Lung (tissue), 12 donors: ENCODE measurements around the gene BCAS1. TPM values are rescaled to one million over a fixed set of nuclear protein-coding genes. Genes with fewer than 3 reads are reported as not detected.

Experiments
- ATAC-seq: fragments of 200-7000 bp; cut with Tn5 transposase; one replicate; pipeline ENCODE4 v1.9.1; 2020; ENCODE audit warnings: moderate number of reproducible peaks; ENCODE audit not compliant: insufficient read depth, low FRiP score
- DNase-seq, 3 donors: peaks; one replicate each; pipeline ENCODE4 v3.0.0-alpha.2; 2013 to 2017
- H3K27ac ChIP-seq, 2 donors: one replicate each; pipeline ENCODE4 v1.5.1; 2013; ENCODE audit warnings: mild to moderate bottlenecking in 2 of 2, moderate library complexity in 2 of 2, control low read depth in 1 of 2, inconsistent platforms in 1 of 2, low read depth in 1 of 2, low read length in 1 of 2
- H3K27me3 ChIP-seq, 3 donors: one replicate each; pipeline ENCODE4 v1.5.1; 2013; ENCODE audit warnings: low read length in 2 of 3; ENCODE audit not compliant: control insufficient read depth in 3 of 3, insufficient read depth in 3 of 3
- H3K36me3 ChIP-seq, 4 donors: one replicate each; pipeline ENCODE4 v1.5.1; 2013; ENCODE audit warnings: low read length in 4 of 4, mild to moderate bottlenecking in 1 of 4, moderate library complexity in 1 of 4; ENCODE audit not compliant: control insufficient read depth in 4 of 4, insufficient read depth in 4 of 4
- H3K4me1 ChIP-seq, 5 donors: one replicate each; pipeline ENCODE4 v1.5.1; 2013; ENCODE audit warnings: low read length in 5 of 5, mild to moderate bottlenecking in 2 of 5, moderate library complexity in 1 of 5; ENCODE audit not compliant: control insufficient read depth in 5 of 5, insufficient read depth in 5 of 5
- H3K4me3 ChIP-seq: one replicate; pipeline ENCODE4 v1.5.1; 2013; ENCODE audit warnings: mild to moderate bottlenecking, control low read depth, moderate library complexity
- H3K9ac ChIP-seq, 2 donors: one replicate each; pipeline ENCODE4 v1.5.1; 2013; ENCODE audit warnings: low read length in 2 of 2, control low read depth in 1 of 2; ENCODE audit not compliant: insufficient read depth in 1 of 2
- H3K9me3 ChIP-seq, 4 donors: one replicate each; pipeline ENCODE4 v1.5.1; 2013; ENCODE audit warnings: low read length in 3 of 4, mild to moderate bottlenecking in 1 of 4, moderate library complexity in 1 of 4; ENCODE audit not compliant: control insufficient read depth in 4 of 4, insufficient read depth in 3 of 4
- WGBS, 2 donors: extraction: QIAGEN DNeasy Blood & Tissue Kit; methylation state at CpG; one replicate each; pipeline ENCODE4 v1.1.7; 2013; 5-methylcytosine and 5-hydroxymethylcytosine counted together
- polyA plus RNA-seq, 2 donors: library from polyadenylated mRNA; stranded (reverse); fragments of 200-250 nt; gene quantifications; one replicate each; pipeline ENCODE4 v1.2.1, GENCODE V29; 2013
- total RNA-seq, 2 donors: library from RNA; depleted of rRNA in 1 of 2; stranded (reverse); fragments of >200 nt in 1 of 2; gene quantifications; one replicate each; pipeline ENCODE4 v1.2.1, GENCODE V29; 2014 to 2021
- TF ChIP-seq, protein P1 (sequence below): IDR thresholded peaks from 2 replicates; pipeline ENCODE4 v1.5.1; 2012; ENCODE audit warnings: mild to moderate bottlenecking; ENCODE audit errors: control extremely low read depth, extremely low read depth
- donor health status: control.
- donor health status: control.
- donor health status: Bipolar disorder and iron deficiency.
- donor health status: healthy.
- donor health status: DM: yes; HTN: yes; CAD: no.

The BCAS1 gene
- total and polyA plus RNA-seq, 4 donors, result 1.2 to 4.0 (median 2.3) TPM

DNA sequence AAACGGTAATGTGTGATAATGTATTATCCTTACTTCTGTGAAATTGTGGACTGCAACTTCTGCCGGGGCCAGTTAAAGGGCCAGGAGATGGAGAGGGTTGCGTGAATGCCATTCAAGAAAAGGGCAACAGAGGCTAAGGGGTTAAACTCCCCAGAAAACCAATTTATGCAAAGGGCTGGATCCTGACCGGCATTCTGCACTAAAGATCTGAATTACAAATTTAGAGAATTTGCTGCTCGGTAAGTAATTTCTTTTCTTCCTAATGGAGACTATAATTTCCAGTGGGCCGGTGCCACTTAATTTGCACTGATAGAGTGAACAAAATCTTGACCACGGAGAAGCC, 130.1 kb downstream of the BCAS1 start:
- H3K27ac ChIP-seq, result peak overlapping the region in 1 of 2 donors; percentile 56
- ATAC-seq, result no peak
- TF ChIP-seq, protein P1, sequence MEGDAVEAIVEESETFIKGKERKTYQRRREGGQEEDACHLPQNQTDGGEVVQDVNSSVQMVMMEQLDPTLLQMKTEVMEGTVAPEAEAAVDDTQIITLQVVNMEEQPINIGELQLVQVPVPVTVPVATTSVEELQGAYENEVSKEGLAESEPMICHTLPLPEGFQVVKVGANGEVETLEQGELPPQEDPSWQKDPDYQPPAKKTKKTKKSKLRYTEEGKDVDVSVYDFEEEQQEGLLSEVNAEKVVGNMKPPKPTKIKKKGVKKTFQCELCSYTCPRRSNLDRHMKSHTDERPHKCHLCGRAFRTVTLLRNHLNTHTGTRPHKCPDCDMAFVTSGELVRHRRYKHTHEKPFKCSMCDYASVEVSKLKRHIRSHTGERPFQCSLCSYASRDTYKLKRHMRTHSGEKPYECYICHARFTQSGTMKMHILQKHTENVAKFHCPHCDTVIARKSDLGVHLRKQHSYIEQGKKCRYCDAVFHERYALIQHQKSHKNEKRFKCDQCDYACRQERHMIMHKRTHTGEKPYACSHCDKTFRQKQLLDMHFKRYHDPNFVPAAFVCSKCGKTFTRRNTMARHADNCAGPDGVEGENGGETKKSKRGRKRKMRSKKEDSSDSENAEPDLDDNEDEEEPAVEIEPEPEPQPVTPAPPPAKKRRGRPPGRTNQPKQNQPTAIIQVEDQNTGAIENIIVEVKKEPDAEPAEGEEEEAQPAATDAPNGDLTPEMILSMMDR, result no peak
- H3K4me3 ChIP-seq, result no peak overlapping the region
- no peak overlapping the region for H3K9ac ChIP-seq
- no peaks in the 10 kb centered on the region for H3K27me3 ChIP-seq
- no peaks in the 10 kb centered on the region for H3K9me3 ChIP-seq
- no peaks in the 10 kb centered on the region for H3K36me3 ChIP-seq
- peaks cover 6 to 46% (median 14%) of the 10 kb centered on the region in 5 donors for H3K4me1 ChIP-seq
- 55 to 60% methylated on average over 7 of the region's 7 CpGs for WGBS, 2 donors
- peak in 1 of 3 donors; percentile 33 for DNase-seq

- Histone ChIP-seq H3K9me3 (no peaks in the 10 kb centered on the region), H3K4me3 (no peak overlapping the region), H3K36me3 (no peaks in the 10 kb centered on the region), H3K9ac (peak overlapping the region in 1 of 2 donors; percentile 52), H3K27me3 (no peaks in the 10 kb centered on the region), H3K4me1 (peaks cover 7 to 52% (median 14%) of the 10 kb centered on the region in 5 donors), H3K27ac (peak overlapping the region; percentile 17 to 89)
- 8% methylated on average over 7 of the region's 7 CpGs for WGBS, 2 donors
- TF ChIP-seq, protein P1, result peak; percentile 73
- DNase-seq (peak; percentile 91 to 95 (median 94)), ATAC-seq (peak; percentile 84)
Measured at GRCh38 chr20:53939572-53940359, 130.6 kb downstream of the BCAS1 start.

DNA sequence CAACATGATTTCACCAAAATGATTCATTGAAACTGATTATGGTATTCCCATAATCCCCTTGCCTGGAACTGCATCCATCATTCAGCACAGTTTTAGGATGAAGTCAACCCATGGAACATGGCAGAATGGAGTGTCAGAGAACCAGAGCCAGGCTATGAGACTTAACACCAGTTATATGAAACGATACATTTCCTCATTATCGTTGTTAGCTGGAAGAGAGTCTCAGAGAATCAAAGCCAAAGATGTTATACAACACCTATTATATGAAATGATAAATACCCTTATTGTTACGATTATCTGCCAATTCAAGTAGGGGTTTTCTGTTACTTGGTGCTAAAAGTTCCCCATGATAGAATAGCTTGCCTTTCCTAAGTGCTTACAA, 131.2 kb downstream of the BCAS1 start:
- Histone ChIP-seq H3K27me3 (no peaks in the 10 kb centered on the region), H3K36me3 (no peaks in the 10 kb centered on the region), H3K9ac (no peak overlapping the region), H3K4me1 (peaks cover 7 to 58% (median 15%) of the 10 kb centered on the region in 5 donors), H3K9me3 (no peaks in the 10 kb centered on the region), H3K27ac (peak overlapping the region; percentile 17 to 89), H3K4me3 (no peak overlapping the region)
- 26 to 43% methylated on average over 3 of the region's 3 CpGs for whole genome bisulfite sequencing, 2 donors
- ATAC-seq (no peak), DNase-seq (peak in 1 of 3 donors; percentile 63)
- TF ChIP-seq, protein P1, result no peak
